Mammary epithelial cell (primary cell): ENCODE measurements around the gene COMP.

ENCODE experiments used
- CTCF ChIP-seq, 2 donors: IDR thresholded peaks in 1 of 2; conservative IDR thresholded peaks in 1 of 2; 2 replicates each; pipeline ENCODE4 v1.5.1; 2011 to 2012; ENCODE audit warnings: inconsistent platforms in 2 of 2, low read length in 2 of 2, mild to moderate bottlenecking in 2 of 2, control low read depth in 1 of 2, low read depth in 1 of 2; ENCODE audit not compliant: insufficient read depth in 1 of 2; ENCODE audit errors: extremely low read depth in 1 of 2
- EZH2 ChIP-seq: IDR thresholded peaks from 2 replicates; pipeline ENCODE4 v1.6.1; 2012; ENCODE audit warnings: low read length, inconsistent platforms, borderline replicate concordance

DNA sequence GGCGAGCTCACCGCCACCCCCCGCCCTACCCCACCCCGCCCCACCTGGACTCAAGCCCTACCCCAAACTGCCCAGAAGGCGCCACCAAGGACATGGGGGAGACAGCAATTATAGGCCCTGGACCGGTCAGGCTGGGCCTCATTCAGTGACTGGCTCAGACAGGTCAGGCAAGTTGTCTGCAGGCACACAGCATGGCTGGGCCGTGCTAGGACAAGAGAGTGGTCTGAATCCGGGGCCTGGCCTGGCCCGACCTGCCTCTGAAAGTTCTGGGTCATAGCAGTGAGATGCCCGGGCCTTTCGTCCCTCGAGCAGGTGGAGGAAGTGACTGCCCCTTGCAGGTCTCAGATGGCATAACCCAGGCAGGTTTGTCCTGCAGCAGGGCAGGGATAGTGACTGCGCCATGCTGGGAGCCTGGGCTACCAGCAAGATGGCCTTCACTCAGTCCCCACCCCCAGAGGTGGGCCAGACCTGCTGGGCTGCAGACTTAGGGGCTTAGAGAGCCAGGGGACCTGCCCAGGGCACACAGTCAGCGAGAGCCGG is 21.0 kb downstream of the COMP start:
- no peak for TF ChIP-seq CTCF (conservative IDR thresholded peaks at IDR 0.05 in 1 of 2, IDR thresholded peaks at IDR 0.05 in 1 of 2; ENCODE audit: extremely low read depth in 1 of 2, insufficient read depth in 1 of 2, low read depth in 1 of 2, low read length in 2 of 2)
- TF ChIP-seq EZH2: no peak
